Heart left ventricle (tissue), 13 donors: Measurements from ENCODE around the gene MTOR.
"Not testable (repeated sequence)": the region's sequence is repeated elsewhere in the genome, so short reads cannot be mapped to it uniquely, and the experiment has no call there.

ENCODE experiments used
- POLR2A ChIP-seq, 2 donors: fragments of 450-650 bp; IDR thresholded peaks; one replicate each; pipeline ENCODE4 v1.6.1; 2017; ENCODE audit warnings: antibody characterized with exemption in 2 of 2, mild to moderate bottlenecking in 2 of 2, moderate library complexity in 2 of 2
- TF ChIP-seq, protein P1 (sequence below), 12 donors: fragments of 200-600 bp; sonication (generic) in 4 of 12; IDR thresholded peaks; one replicate each; pipeline versions ENCODE4 v1.5.0 to v1.8.0; 2018 to 2022; ENCODE audit warnings: antibody characterized with exemption in 12 of 12, mild to moderate bottlenecking in 5 of 12
- donor health status: ischemic (EF 13 %, LVEDD 7.1; RV severe dilation, severe dysfunction).
- donor health status: DM: no; HTN: yes; CAD: no.
- donor health status: DM: no; HTN: no; CAD: no.
- donor health status: ischemic (EF 25% LVEDD 6.9; RV normal size, moderate dysfunction).
- donor health status: ischemic (EF 25% LVEDD 5.7; RV mildly dilated, moderate dysfunction).
- donor health status: ischemic (EF 35%, LVEDD 5.7; RV mildly dilated, moderate dysfunction).
- donor health status: nonischemic (EF 11% LVEDD 7.7; RV severe dilation, severe dysfunction).
- donor health status: DM: yes; HTN: yes; CAD: no.
- donor health status: PGD.
- donor health status: ischemic (EF 29% LVEDD 5.4; RV normal size, mild dysfunction).
- donor health status: nonischemic (EF 23%, LVEDD 6.1; RV moderate dilation, normal function).

DNA sequence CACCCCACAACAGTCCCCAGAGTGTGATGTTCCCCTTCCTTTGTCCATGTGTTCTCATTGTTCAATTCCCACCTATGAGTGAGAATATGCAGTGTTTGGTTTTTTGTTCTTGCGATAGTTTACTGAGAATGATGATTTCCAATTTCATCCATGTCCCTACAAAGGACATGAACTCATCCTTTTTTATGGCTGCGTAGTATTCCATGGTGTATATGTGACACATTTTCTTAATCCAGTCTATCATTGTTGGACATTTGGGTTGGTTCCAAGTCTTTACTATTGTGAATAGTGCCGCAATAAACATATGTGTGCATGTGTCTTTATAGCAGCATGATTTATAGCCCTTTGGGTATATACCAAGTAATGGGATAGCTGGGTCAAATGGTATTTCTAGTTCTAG is 178.6 kb downstream of the MTOR start:
- TF ChIP-seq, protein P1, sequence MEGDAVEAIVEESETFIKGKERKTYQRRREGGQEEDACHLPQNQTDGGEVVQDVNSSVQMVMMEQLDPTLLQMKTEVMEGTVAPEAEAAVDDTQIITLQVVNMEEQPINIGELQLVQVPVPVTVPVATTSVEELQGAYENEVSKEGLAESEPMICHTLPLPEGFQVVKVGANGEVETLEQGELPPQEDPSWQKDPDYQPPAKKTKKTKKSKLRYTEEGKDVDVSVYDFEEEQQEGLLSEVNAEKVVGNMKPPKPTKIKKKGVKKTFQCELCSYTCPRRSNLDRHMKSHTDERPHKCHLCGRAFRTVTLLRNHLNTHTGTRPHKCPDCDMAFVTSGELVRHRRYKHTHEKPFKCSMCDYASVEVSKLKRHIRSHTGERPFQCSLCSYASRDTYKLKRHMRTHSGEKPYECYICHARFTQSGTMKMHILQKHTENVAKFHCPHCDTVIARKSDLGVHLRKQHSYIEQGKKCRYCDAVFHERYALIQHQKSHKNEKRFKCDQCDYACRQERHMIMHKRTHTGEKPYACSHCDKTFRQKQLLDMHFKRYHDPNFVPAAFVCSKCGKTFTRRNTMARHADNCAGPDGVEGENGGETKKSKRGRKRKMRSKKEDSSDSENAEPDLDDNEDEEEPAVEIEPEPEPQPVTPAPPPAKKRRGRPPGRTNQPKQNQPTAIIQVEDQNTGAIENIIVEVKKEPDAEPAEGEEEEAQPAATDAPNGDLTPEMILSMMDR (IDR thresholded peaks at IDR 0.05): not testable (repeated sequence)
- not testable (repeated sequence) for TF ChIP-seq POLR2A (IDR thresholded peaks at IDR 0.05)
